B cell (primary cell): ENCODE measurements around the gene C3orf70. TPM values are rescaled to one million over a fixed set of nuclear protein-coding genes. Genes with fewer than 3 reads are reported as not detected.

ENCODE experiments used
- ATAC-seq: fragments of 200-7000 bp; cut with Tn5 transposase; one replicate; pipeline ENCODE4 v1.10.0; 2021; ENCODE audit warnings: low read depth, mild to moderate bottlenecking, moderate number of reproducible peaks, moderate library complexity
- CTCF ChIA-PET: fragments of 350-600 bp; sonication (Branson Sonifier 250); formaldehyde crosslinking; loops from one replicate; lab custom pipeline; 2021; ENCODE audit warnings: antibody characterized with exemption, inconsistent platforms; lab: Charles Lee
- POLR2A ChIA-PET: fragments of 350-600 bp; sonication (Branson Sonifier 250); formaldehyde crosslinking; loops from one replicate; lab custom pipeline; 2021; ENCODE audit warnings: antibody characterized with exemption; lab: Charles Lee
- DNase-seq: peaks from one replicate; pipeline ENCODE4 v3.0.0; 2013
- H2AFZ ChIP-seq: 2 replicates; pipeline ENCODE4 v1.6.1; 2012; ENCODE audit warnings: mild to moderate bottlenecking, low read depth, low read length; ENCODE audit not compliant: insufficient read depth, poor library complexity, severe bottlenecking
- H3K27ac ChIP-seq, 2 donors: 1 replicate in 1 of 2; 2 replicates in 1 of 2; pipeline ENCODE4 v1.5.1; 2012 to 2013; ENCODE audit warnings: low read length in 2 of 2, mild to moderate bottlenecking in 2 of 2, moderate library complexity in 1 of 2
- H3K27me3 ChIP-seq, 4 experiments: fragments of 200-600 bp in 1 of 4; sonication (generic) in 1 of 4; replicated peaks in 1 of 4; 1 replicate in 2 of 4; 2 replicates in 2 of 4; pipeline versions ENCODE4 v1.6.1 to v1.7.0; 2013 to 2016; ENCODE audit warnings: low read length in 3 of 4, mild to moderate bottlenecking in 2 of 4, mixed read lengths in 1 of 4, moderate library complexity in 1 of 4; ENCODE audit not compliant: insufficient read depth in 4 of 4, control insufficient read depth in 3 of 4; ENCODE audit errors: control extremely low read depth in 1 of 4
- H3K36me3 ChIP-seq, 2 experiments: replicated peaks in 1 of 2; 1 replicate in 1 of 2; 2 replicates in 1 of 2; pipeline versions ENCODE4 v1.6.1 to v1.7.1; 2013; ENCODE audit warnings: low read length in 1 of 2; ENCODE audit not compliant: insufficient read depth in 2 of 2, control insufficient read depth in 1 of 2; ENCODE audit errors: control extremely low read depth in 1 of 2, extremely low read depth in 1 of 2
- H3K4me1 ChIP-seq, 2 donors: fragments of 200-600 bp in 1 of 2; sonication (generic) in 1 of 2; 1 replicate in 1 of 2; 2 replicates in 1 of 2; pipeline versions ENCODE4 v1.5.1 to v1.6.1; 2013 to 2017; ENCODE audit warnings: low read length in 2 of 2; ENCODE audit not compliant: control insufficient read depth in 2 of 2, insufficient read depth in 2 of 2
- H3K4me2 ChIP-seq: replicated peaks from 2 replicates; pipeline ENCODE3; 2012; ENCODE audit warnings: mild to moderate bottlenecking, low read depth, low read length; ENCODE audit not compliant: poor library complexity, severe bottlenecking
- H3K4me3 ChIP-seq, 5 experiments: fragments of 200-600 bp in 1 of 5; sonication (generic) in 1 of 5; 1 replicate in 3 of 5; 2 replicates in 2 of 5; pipeline versions ENCODE4 v1.5.1 to v1.7.0; 2011 to 2016; ENCODE audit warnings: low read length in 4 of 5, mild to moderate bottlenecking in 4 of 5, low read depth in 2 of 5, control low read depth in 1 of 5, moderate library complexity in 1 of 5; ENCODE audit not compliant: insufficient read depth in 1 of 5; ENCODE audit errors: control extremely low read depth in 1 of 5, extremely low read depth in 1 of 5
- H3K79me2 ChIP-seq: fragments of 200-600 bp; sonication (generic); one replicate; pipeline ENCODE4 v1.6.0; 2016; ENCODE audit warnings: low read length; ENCODE audit not compliant: control insufficient read depth, insufficient read depth
- H3K9ac ChIP-seq: fragments of 200-600 bp; sonication (generic); 2 replicates; pipeline ENCODE4 v1.6.1; 2017; ENCODE audit warnings: mild to moderate bottlenecking, low read length, moderate library complexity
- H3K9me3 ChIP-seq, 3 donors: one replicate each; pipeline versions ENCODE4 v1.6.1 to v1.7.1; 2013; ENCODE audit warnings: low read length in 2 of 3; ENCODE audit not compliant: control insufficient read depth in 2 of 3, insufficient read depth in 1 of 3; ENCODE audit errors: control extremely low read depth in 1 of 3
- H4K20me1 ChIP-seq: 2 replicates; pipeline ENCODE4 v1.6.0; 2012; ENCODE audit warnings: mild to moderate bottlenecking, low read length; ENCODE audit not compliant: insufficient read depth, control insufficient read depth, poor library complexity, severe bottlenecking
- H3K27ac Mint-ChIP-seq: one replicate; pipeline ENCODE4 v1.8.0; 2021; ENCODE audit warnings: mixed read lengths
- H3K27me3 Mint-ChIP-seq: one replicate; pipeline ENCODE4 v1.8.0; 2021; ENCODE audit warnings: mixed read lengths
- H3K4me1 Mint-ChIP-seq: one replicate; pipeline ENCODE4 v1.8.0; 2021; ENCODE audit warnings: mixed read lengths
- H3K4me3 Mint-ChIP-seq: one replicate; pipeline ENCODE4 v1.8.0; 2021; ENCODE audit warnings: mixed read lengths
- H3K9me3 Mint-ChIP-seq: one replicate; pipeline ENCODE4 v1.8.0; 2022; ENCODE audit warnings: mixed read lengths; ENCODE audit not compliant: insufficient read depth
- CTCF ChIP-seq: fragments of 200-600 bp; IDR thresholded peaks from one replicate; pipeline ENCODE4 v1.8.0; 2022; ENCODE audit warnings: antibody characterized with exemption, mild to moderate bottlenecking
- EZH2 ChIP-seq: IDR thresholded peaks from 2 replicates; pipeline ENCODE4 v1.6.1; 2012; ENCODE audit warnings: borderline replicate concordance, low read depth, mild to moderate bottlenecking, moderate library complexity, low read length; ENCODE audit not compliant: insufficient read depth, poor library complexity, severe bottlenecking
- WGBS: methylation state at CpG from one replicate; pipeline ENCODE4 v1.1.5; 2013; ENCODE audit warnings: missing lambda C conversion rate; ENCODE audit not compliant: insufficient coverage; 5-methylcytosine and 5-hydroxymethylcytosine counted together
- intact Hi-C: fragments of 100-400 bp; cut with micrococcal nuclease; formaldehyde crosslinking; loops from one replicate; pipeline ENCODE4 v1.10.0; 2022
- polyA plus RNA-seq: library from polyadenylated mRNA; depleted of rRNA; stranded (reverse); fragments of >200 nt; gene quantifications from 2 replicates; pipeline ENCODE4 v1.2.3, GENCODE V29; 2012
- total RNA-seq, 2 donors: library from RNA; stranded (reverse); fragments of 120-200 nt in 1 of 2; gene quantifications; 1 replicate in 1 of 2; 2 replicates in 1 of 2; pipeline versions ENCODE4 v1.2.3 to v1.2.4, GENCODE V29; 2013 to 2022

C3orf70 gene
- total and polyA plus RNA-seq, 2 donors (not counting 1 experiment from before 2014, with no cell fraction given), result not detected

DNA sequence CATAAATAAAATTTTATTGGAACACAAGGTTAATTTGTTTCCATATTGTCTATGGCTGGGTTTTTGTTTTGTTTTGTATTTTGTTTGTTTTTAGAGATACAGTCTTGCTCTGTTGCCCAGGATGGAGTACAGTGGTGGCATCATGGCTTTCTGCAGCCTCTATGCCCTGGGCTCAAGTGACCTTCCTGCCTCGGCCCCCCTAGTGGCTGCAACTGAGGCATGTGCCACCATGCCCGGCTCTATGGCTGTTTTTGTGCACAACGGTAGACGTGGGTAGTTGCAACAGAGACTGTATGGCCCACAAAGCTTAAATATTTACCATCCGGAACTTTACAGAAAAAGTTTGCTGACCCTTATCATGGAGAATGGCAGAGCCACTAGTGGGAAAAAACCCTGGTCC, 46.8 kb upstream of the C3orf70 start:
- Histone ChIP-seq H3K4me2 (no peak overlapping the region), H3K9me3 (no peaks in the 10 kb centered on the region), H3K27me3 (no peaks in the 10 kb centered on the region), H3K4me1 (no peaks in the 10 kb centered on the region), H3K27ac (no peak overlapping the region), H3K9ac (no peak overlapping the region), H4K20me1 (no peaks in the 10 kb centered on the region), H2AFZ (no peak overlapping the region), H3K79me2 (no peaks in the 10 kb centered on the region), H3K4me3 (no peak overlapping the region), H3K36me3 (no peaks in the 10 kb centered on the region)
- H3K4me1 Mint-ChIP-seq, result no peaks in the 10 kb centered on the region
- peaks cover 4% of the 10 kb centered on the region for H3K9me3 Mint-ChIP-seq
- ChIA-PET CTCF (interaction anchor here (1.1 kb wide), 1 partner anchor 23 kb away, joined by 3 read pairs; no protein-coding TSS in a partner anchor), POLR2A (no interaction called here)
- 95% methylated on average over 4 of the region's 5 CpGs for WGBS
- TF ChIP-seq CTCF (no peak), EZH2 (no peak)
- H3K27me3 Mint-ChIP-seq, result no peaks in the 10 kb centered on the region
- no peak overlapping the region for H3K4me3 Mint-ChIP-seq
- intact Hi-C loops, result no loop called here
- no peak for DNase-seq
- H3K27ac Mint-ChIP-seq, result no peak overlapping the region
- ATAC-seq, result no peak

DNA sequence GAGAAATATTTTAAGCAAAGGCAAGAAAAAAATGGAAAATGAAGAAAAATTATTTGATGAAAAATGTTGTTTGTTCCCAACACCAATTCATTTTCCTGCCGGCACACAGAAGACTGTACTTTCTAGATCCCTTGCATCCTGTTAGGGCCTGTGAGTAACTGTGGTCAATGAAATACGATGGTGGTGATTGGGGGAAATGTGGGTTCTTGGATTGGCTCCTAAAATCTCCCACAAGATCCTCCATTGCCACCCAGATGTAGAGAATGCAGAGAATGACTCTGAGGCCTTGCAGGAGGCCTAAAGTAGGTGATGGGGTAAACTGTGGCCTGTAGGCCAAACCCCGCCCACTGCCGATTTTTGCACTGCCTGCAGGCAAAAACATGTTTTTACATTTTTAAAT, 46.3 kb upstream of the C3orf70 start:
- WGBS, result no CpG with 5 or more reads among the region's 4 CpGs
- Histone ChIP-seq H3K36me3 (no peaks in the 10 kb centered on the region), H3K4me1 (no peaks in the 10 kb centered on the region), H3K9ac (no peak overlapping the region), H3K79me2 (no peaks in the 10 kb centered on the region), H3K4me3 (no peak overlapping the region), H3K27ac (no peak overlapping the region), H2AFZ (no peak overlapping the region), H4K20me1 (no peaks in the 10 kb centered on the region), H3K9me3 (no peaks in the 10 kb centered on the region), H3K27me3 (no peaks in the 10 kb centered on the region), H3K4me2 (no peak overlapping the region)
- intact Hi-C loops, result no loop called here
- no peak for TF ChIP-seq CTCF
- no peak for TF ChIP-seq EZH2
- ATAC-seq, result no peak
- H3K9me3 Mint-ChIP-seq, result peaks cover 4% of the 10 kb centered on the region
- POLR2A ChIA-PET, result no interaction called here
- no peak for DNase-seq
- no peak overlapping the region for H3K27ac Mint-ChIP-seq
- CTCF ChIA-PET, result interaction anchor here (1.1 kb wide), 1 partner anchor 23 kb away, joined by 3 read pairs; no protein-coding TSS in a partner anchor
- no peak overlapping the region for H3K4me3 Mint-ChIP-seq
- no peaks in the 10 kb centered on the region for H3K4me1 Mint-ChIP-seq
- no peaks in the 10 kb centered on the region for H3K27me3 Mint-ChIP-seq
